GM19455 (cell line): ENCODE results near the gene SLC6A8.
"Not testable (repeated sequence)": the region's sequence is repeated elsewhere in the genome, so short reads cannot be mapped to it uniquely, and the experiment has no call there.

Experiments
- ATAC-seq: cut with Tn5 transposase; IDR thresholded peaks from one replicate; pipeline ENCODE4 v1.9.1; 2021; ENCODE audit not compliant: unreplicated experiment

Gene SLC6A8

GRCh38 chrX:153692003-153692402, 4.3 kb downstream of the SLC6A8 start:
- no peak for ATAC-seq

- no peak for ATAC-seq
Measured at GRCh38 chrX:153692611-153693156, 5.0 kb downstream of the SLC6A8 start.

DNA sequence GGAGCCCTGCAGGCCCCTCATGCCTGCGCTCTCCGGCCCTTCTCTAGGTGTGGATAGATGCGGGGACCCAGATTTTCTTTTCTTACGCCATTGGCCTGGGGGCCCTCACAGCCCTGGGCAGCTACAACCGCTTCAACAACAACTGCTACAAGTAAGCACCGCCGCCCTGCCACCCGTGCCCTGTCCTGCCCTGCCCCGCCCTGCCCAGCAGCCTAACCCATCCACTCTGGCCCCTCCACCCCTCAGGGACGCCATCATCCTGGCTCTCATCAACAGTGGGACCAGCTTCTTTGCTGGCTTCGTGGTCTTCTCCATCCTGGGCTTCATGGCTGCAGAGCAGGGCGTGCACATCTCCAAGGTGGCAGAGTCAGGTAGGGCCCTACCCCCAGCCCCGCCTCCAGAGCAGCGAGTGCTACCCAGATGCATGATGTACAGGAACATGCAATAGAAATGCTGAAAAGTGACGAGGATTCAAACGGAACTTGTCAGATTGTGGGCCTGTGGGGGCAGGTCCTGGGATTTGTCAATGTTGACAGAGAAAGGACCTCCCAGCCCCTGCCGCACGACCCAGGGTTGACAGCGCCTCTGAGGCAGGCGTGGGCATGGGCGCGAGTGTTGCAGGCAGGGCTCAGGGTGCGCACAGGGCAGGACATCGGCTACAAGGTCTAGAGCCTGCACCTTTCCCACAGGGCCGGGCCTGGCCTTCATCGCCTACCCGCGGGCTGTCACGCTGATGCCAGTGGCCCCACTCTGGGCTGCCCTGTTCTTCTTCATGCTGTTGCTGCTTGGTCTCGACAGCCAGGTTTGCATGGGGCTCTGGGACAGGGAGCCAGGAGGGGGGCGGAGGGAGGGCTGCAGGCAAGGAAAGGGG, 5.7 kb downstream of the SLC6A8 start:
- no peak for ATAC-seq

GRCh38 chrX:153694256-153694655, 6.5 kb downstream of the SLC6A8 start:
- ATAC-seq = not testable (repeated sequence)

DNA sequence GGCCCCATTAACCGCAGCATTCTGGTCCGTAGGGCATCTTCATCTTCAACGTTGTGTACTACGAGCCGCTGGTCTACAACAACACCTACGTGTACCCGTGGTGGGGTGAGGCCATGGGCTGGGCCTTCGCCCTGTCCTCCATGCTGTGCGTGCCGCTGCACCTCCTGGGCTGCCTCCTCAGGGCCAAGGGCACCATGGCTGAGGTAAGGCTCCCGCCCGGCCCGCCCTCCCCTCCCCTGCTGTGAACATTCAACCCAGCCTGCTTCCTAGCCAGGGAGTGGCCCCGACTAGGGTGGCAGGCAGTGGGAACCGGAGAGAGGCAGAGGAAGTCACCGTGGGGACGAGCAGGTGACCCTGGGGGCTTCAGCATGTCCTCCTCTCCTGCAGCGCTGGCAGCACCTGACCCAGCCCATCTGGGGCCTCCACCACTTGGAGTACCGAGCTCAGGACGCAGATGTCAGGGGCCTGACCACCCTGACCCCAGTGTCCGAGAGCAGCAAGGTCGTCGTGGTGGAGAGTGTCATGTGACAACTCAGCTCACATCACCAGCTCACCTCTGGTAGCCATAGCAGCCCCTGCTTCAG, 7.1 kb downstream of the SLC6A8 start:
- no peak for ATAC-seq

- no peak for ATAC-seq
Measured at GRCh38 chrX:153696100-153696499, 8.4 kb downstream of the SLC6A8 start.

DNA sequence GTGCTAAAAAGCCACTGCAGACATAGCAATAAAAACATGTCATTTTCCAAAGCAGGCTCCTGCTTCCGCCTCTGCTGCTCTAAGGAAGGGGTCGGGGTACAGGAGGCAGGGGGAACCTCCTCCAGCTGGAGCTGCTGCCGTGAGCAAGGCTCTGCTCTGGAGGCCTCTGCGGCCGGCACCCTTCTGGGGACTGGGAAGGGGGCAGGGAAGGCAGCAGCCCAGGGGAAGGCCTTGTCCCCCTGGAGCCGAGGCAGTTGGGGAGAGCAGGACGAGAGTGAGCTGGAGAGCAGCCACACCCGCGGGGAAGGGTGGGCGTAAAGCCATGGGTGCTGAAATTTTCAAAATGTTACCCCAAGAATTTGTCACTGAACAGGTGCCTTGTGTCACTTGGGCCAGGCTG, 8.8 kb downstream of the SLC6A8 start:
- ATAC-seq = not testable (repeated sequence)

- not testable (repeated sequence) for ATAC-seq
Measured at GRCh38 chrX:153696986-153697722, 9.4 kb downstream of the SLC6A8 start.

GRCh38 chrX:153697924-153698865, 10.5 kb downstream of the SLC6A8 start:
- no peak for ATAC-seq

- not testable (repeated sequence) for ATAC-seq
Measured at GRCh38 chrX:153699210-153699783, 11.6 kb downstream of the SLC6A8 start.

GRCh38 chrX:153699784-153700371, 12.2 kb downstream of the SLC6A8 start:
- ATAC-seq = not testable (repeated sequence)

DNA sequence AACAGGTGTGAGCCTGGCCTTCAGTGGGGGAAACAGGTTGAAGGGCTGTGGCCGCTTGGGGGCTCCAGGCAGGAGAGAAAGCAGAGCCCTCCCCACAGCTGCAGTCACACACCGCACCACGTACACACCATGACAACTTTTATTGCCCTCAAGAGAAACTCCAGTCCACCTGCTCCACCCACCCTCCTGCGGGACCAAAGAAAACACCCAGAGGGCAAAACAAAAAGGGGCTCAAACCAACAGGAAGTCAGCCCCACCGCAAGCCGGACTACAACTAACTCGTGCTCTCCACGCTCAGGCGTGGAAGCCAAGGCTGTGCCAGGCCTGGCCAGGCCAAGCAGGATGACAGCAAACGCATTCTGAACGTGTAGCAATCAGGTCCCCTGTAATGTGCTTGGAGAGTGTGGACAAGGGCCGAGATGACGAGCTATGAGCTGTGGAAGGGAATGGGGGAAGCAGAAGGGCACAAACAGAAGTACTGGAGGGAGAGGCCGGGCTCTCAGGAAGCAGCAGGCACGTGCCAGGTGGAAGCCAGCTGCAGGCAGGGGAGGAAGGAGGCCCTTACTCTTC, 12.7 kb downstream of the SLC6A8 start:
- no peak for ATAC-seq

DNA sequence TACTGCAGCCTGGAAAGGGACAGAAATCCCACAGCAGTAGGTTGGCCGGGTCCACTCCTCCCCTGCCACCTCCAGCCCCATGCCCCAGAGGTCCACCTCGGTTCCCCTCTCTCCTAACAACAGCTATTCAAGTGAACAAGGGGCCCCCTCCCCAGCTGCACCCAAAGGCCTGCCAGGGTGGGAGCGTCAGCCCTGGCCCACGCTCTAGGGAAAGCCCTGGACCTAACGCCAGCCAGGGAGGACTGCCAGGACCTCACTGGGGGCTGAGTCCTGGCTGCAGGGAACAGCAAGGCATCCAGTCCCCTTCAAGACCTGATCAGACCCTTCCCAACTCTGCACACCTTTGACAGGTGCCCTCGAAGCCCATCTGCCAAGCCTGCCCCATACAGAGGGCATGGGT, 13.2 kb downstream of the SLC6A8 start:
- no peak for ATAC-seq

DNA sequence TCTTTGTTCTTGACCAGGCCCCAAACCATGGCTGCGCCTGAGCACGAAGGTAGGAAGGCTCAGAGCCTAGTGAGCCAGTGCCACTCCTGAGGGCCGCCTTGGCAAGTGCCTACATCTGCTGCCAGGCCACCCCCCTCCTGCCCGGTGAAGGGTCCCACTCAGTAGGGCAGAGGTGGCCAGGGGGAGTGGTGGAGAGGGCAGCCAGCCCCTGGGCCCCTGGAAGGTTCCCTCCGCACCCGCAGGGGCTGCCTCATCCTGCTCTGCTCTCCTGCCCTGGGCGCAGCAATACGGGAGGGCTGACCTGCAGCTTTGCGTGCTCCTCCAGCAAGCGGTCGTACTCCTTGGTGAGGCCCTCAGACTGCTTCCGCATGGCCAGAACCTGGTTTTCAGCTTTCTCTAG, 14.0 kb downstream of the SLC6A8 start:
- no peak for ATAC-seq

DNA sequence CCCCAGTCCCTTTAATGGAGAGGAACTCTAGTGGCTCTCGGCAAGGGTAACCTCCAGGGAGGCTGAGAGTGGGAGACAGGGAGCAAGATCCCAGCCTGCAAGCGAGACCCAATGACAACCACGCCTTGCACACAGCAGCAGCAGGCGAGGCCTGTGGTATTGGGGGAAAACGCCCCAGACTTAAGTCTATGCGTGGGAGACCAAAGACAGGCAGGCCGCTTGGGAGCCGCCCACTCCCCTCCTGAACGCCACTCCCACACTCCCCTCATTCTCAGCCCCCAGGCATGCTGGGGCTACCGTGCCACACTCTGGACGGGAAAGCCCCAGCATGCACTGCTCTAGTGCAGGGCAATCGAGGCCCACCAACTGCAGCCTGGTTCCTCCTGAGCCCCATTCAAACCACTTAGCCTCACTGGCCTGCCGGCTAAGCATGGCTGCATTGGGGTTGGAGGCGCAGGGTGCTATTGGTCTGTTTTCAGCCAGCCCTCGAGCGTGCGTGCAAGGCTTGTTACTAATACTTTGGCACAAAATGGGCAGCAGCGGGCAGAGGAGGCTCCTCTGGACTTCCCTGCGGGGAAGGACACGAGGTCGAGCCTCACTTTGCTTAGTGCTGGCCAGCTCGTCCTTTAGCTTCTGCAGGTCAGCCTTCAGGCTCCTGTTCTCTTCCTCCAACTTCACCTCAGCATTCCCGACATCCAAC, 14.8 kb downstream of the SLC6A8 start:
- ATAC-seq = no peak

GRCh38 chrX:153703036-153703370, 15.3 kb downstream of the SLC6A8 start:
- ATAC-seq = no peak

DNA sequence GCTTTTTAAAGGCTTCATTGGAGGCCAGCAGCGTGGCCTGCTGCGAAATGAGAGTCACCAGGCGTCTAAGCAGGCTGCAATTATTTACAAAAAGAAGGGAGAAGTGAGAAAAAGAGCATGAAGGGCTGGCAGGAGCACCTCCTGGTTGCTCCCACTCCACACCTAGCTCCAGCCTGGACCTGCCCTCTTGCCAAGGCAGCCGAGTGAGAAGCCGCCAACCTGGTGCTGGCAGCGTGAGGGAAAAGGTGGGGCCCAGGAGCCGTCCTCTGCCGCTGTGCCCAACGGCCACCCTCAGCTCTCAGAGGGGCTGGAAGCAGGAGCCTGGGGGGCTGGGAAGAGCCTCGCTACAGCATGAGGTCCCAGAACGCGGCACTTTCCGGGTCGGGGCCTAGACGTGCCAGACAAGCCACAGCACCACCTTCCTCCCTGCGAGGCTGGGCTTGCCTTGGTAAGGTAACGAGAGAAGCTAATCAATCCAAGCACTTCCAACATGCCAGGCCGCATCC, 16.3 kb downstream of the SLC6A8 start:
- no peak for ATAC-seq

DNA sequence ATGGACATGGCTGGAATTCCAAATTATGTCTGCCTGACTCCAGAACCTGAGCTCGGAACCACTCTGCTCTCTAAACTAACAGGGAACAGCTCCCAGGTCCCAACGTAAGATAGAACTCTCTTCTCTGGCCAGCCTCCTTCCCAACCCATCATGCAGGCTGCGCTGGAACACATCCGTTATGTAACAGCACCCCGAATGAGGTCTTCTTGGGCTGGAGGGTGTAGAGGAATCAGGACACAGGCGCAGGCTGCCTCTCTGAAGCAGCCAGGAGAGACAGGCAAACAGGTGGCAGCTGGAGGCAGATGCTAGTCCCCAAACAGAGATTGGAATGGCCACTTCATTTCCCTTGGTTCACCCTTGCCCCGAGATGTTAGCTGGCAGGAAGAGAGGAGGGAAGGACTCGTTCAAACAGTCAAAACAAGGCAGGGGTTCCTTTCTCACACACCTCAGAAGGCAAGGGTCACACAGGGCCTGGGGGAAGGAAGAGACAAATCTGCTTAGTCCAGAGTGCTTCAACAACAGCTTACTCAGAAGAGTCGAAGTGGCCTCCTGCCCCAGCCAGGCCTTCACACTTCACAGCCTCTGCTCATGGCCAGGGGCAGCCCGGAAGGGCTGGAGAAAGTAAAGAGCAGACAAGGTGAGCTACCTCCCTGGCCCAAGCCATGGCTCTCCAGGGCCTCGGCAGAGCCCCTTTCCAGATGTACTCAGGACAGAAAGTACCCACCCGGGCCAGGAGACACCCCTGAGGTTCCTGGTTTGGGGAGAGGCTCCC, 17.1 kb downstream of the SLC6A8 start:
- ATAC-seq = not testable (repeated sequence)
